GM12801 (cell line): ENCODE data around the gene PPFIA4.

Source experiments
- TF ChIP-seq, protein P1 (sequence below): IDR thresholded peaks from one replicate; pipeline ENCODE4 v1.5.1; 2011; ENCODE audit warnings: control low read depth; ENCODE audit not compliant: insufficient read length; ENCODE audit errors: extremely low read depth

PPFIA4 gene

DNA sequence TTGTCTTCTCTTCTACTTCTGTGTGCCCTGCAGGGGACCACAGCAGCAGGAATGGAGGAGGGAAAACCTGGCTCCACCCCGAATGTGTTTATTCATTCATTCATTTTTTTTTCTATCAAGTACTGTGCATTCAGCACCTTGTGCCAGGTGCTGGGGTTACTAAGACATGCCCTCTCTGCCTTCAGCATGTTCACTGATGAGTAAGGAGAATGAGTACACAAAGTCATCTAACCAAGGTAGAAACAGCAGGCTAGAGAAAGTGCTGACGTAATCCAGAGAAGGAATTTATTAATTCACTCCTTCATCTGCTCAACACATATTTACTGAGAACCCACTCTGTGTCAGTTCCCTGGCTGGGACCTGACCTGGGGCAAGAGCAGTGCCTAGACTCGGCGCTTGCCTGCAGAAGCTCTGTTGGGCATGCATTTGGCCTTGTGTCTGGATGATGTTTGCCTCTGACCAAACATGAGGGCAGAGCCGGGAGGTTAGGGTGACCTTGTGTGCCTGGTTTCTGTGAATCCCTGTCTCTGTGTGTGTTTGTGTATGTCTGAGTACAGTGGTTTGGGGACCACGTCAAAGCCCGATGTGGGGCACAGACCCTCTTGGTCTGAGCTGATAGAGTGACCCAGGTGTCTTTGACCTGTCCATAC lies 62.8 kb downstream of the PPFIA4 start:
- TF ChIP-seq, protein P1, sequence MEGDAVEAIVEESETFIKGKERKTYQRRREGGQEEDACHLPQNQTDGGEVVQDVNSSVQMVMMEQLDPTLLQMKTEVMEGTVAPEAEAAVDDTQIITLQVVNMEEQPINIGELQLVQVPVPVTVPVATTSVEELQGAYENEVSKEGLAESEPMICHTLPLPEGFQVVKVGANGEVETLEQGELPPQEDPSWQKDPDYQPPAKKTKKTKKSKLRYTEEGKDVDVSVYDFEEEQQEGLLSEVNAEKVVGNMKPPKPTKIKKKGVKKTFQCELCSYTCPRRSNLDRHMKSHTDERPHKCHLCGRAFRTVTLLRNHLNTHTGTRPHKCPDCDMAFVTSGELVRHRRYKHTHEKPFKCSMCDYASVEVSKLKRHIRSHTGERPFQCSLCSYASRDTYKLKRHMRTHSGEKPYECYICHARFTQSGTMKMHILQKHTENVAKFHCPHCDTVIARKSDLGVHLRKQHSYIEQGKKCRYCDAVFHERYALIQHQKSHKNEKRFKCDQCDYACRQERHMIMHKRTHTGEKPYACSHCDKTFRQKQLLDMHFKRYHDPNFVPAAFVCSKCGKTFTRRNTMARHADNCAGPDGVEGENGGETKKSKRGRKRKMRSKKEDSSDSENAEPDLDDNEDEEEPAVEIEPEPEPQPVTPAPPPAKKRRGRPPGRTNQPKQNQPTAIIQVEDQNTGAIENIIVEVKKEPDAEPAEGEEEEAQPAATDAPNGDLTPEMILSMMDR: no peak

DNA sequence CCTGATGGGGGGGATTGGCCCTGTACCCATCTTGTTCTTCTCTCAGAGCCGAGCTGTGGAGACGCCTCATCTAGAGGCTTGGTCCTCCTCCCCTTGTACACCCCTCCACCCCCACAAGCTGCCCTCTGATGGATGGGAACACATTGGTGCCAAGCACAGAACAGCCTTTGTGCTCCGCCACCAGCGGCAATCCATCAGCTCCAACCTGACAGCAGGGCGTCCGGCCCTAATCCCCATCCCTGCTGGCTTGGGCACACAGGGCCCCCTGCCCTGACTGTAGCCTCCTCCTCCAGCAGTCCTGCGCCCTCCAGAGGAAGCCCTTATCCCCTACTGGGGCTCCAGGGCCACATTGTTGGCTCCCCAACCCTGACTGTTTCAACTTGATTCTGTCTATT lies 63.4 kb downstream of the PPFIA4 start:
- TF ChIP-seq, protein P1: no peak

DNA sequence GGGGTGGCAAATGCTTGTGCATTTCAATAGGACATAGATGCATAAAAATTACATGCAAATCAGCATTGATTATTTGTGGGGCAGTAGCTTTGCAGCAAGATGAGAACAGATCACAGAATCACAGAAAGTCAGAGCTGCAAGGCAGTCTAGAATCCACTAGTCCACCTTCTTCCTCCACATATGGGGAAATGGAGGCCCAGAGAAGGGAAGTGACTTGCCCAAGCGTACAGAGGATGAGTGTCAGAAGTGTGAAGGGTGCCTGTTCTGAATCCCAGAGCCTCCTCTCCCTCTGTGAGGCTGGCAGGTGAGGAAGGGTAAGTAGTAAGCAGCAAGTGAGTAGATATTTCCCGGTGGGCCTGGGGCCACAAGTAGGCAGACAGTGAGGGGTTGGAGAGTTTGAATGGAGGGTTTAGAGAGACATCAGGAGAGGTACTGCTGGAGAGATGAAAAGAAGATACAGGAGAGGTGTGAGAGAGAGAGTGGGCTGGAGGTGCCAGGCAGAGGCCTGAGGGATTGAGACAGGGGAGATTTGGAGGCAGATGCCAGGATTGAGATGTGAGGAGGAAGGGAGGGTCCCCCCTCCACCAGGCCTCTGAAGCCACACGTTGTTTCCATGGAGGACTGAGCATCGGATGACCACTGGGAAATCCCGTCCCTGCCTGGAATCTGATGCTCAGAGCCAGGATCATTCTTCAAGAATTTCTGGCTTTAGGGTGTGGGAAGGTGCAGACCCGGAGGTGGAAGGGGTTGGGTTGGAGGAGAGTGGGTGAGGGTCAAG lies 64.3 kb downstream of the PPFIA4 start:
- TF ChIP-seq, protein P1: no peak

DNA sequence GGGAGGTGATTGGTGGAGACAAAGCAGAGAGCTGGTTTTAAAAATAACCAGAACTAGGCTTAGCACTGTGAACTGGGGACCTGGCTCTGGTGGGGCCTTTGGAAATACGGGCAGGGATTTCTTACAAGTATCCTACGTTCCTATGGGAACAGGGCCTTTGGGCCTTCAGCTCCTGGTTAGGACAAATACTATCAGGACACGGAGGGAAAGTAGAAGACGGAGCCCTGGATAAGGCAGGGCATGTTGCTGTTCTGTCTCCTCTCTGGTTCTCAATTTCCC lies 64.8 kb downstream of the PPFIA4 start:
- TF ChIP-seq, protein P1: no peak

DNA sequence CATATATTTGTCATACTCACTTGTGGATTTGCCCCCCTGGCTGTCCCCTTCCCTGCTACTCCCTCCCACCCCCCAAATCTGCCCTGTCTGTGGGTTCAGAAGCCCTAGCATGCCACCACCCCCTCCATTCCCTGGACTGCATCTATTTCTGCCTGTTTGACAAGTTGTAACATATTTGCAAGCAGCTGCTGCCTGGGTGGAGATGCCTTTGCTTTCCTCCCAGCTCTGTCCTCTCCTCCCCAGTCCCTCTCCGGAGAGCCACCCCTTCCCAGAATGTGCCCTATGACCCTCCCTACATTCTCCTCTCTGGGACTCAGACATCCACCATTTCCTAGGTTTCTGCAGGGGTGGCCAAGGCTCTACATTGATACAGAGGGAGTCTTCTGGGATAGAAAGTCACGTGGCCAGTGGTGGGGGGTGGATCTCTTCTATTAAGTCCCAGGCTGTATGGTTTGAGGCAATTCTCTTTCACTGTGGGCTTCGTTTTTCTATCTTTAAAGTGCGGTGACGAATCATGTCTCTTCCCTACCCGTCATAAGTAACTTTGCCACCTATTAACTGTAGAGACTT lies 65.6 kb downstream of the PPFIA4 start:
- TF ChIP-seq, protein P1: no peak

DNA sequence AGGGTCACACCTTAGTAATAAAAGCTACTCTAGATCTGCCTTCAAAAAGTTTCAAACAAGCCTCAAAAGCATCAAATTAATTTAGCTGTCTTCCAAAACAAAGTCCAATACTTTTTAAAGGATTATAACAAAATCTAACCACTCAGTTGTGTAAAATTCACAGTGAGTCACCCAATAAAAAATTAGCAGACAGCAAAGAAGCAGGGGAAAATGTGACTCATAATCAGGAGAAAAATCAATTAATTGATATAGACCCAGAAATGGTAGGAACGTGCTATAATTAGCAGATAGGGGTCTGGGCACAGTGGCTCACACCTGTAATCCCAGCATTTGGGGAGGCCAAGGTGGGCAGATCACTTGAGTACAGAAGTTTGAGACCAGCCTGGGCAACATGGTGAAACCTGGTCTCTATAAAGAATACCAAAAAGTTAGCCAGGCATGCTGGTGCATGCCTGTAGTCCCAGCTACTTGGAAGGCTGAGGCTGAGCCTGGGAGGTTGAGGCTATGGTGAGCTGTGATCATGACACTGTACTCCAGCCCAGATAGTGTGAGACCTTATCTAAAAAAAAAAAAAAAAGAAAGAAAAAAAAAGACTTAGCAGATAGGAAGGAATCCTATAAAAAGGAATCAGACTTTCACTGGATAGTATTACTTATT lies 67.6 kb downstream of the PPFIA4 start:
- TF ChIP-seq, protein P1: no peak

DNA sequence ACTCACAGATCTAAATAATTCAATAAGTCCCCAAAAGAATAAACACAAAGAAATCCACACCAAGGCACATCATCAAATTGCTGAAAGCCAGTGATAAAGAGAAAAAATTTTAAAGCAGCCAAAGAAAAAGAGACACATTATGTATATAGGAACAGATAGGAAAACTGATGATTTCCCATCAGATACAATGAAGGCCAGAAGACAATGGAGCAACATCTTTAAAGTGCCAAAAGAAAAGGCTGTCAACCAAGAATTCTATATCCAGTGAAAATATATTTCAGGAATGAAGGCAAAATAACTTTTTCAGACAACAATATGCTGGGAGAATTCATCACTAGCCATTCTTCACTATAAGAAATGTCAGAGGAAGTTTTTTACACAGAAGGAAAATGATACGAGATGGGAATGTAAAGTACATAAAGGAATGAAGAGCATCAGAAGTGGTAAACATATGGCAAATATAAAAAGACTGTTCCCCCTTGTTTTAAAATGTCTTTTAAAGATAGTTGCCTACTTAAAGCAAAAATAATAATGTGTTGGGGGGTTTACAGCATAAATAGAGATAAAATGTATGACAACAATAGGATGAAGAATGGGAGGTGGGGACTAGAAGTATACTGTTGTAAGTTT lies 68.9 kb downstream of the PPFIA4 start:
- TF ChIP-seq, protein P1: no peak
